Ascending aorta (tissue), 2 donors: ENCODE results near the gene MT2A. TPM values are rescaled to one million over a fixed set of nuclear protein-coding genes. Genes with fewer than 3 reads are reported as not detected.
A peak's percentile ranks its signal among the peaks of the same experiment; 100 is the strongest.

Experiments
- DNase-seq, 2 donors: peaks; one replicate each; pipeline ENCODE4 v3.0.0-alpha.2; 2019; ENCODE audit warnings: low spot score in 2 of 2
- H3K27ac ChIP-seq, 2 donors: fragments of 200-600 bp; sonication (generic); one replicate each; pipeline ENCODE4 v1.5.1; 2016 to 2017; ENCODE audit warnings: mild to moderate bottlenecking in 1 of 2
- H3K27me3 ChIP-seq: fragments of 200-600 bp; sonication (generic); one replicate; pipeline ENCODE4 v1.5.1; 2017
- H3K36me3 ChIP-seq, 2 donors: fragments of 200-600 bp; sonication (generic); one replicate each; pipeline ENCODE4 v1.5.1; 2016
- H3K4me1 ChIP-seq, 2 donors: fragments of 200-600 bp; sonication (generic); one replicate each; pipeline ENCODE4 v1.5.1; 2016 to 2017; ENCODE audit warnings: mild to moderate bottlenecking in 1 of 2
- H3K4me3 ChIP-seq, 2 donors: fragments of 200-600 bp; sonication (generic); one replicate each; pipeline ENCODE4 v1.5.1; 2016 to 2017; ENCODE audit warnings: mild to moderate bottlenecking in 1 of 2
- H3K9me3 ChIP-seq, 2 donors: fragments of 200-600 bp; sonication (generic); one replicate each; pipeline ENCODE4 v1.5.1; 2016
- intact Hi-C: fragments of 100-400 bp; cut with DNase I; formaldehyde crosslinking; loops from one replicate; pipeline ENCODE4 v1.15.1; 2023
- total RNA-seq: library from RNA; depleted of rRNA; stranded (reverse); fragments of >200 nt; gene quantifications from one replicate; pipeline ENCODE4 v1.1.0, GENCODE V29; 2016
- TF ChIP-seq, protein P1 (sequence below), 3 experiments: fragments of 200-600 bp in 2 of 3; fragments of 450-650 bp in 1 of 3; sonication (generic) in 2 of 3; IDR thresholded peaks; one replicate each; pipeline ENCODE4 v1.5.1; 2016 to 2019; ENCODE audit warnings: antibody characterized with exemption in 3 of 3, mild to moderate bottlenecking in 1 of 3, moderate library complexity in 1 of 3

The MT2A gene
- total RNA-seq, 1 donor from 2014 or later, result 602 TPM

DNA sequence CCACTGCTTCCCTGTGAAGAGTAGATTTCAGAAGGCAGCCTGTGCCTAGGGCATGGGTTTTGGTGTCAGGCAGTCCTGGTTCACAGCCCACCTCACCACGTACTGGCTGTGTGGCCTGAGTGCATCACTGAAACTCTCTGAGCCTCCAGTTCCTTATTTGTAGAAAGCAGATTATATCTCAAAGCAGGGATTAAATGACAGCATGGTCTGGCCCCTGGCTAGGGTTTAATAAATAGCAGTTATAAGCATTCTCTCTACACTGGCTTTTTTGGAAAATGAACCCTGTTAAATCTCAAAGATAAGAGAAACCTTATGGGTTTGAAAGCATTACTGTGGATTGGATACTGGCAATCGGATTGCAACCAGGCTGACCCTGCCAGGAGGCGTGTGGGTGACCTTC lies 21.1 kb downstream of the MT2A start:
- no peaks in the 10 kb centered on the region for H3K9me3 ChIP-seq
- no peak for DNase-seq
- H3K4me3 ChIP-seq, result no peak overlapping the region
- no peaks in the 10 kb centered on the region for H3K36me3 ChIP-seq
- TF ChIP-seq, protein P1, sequence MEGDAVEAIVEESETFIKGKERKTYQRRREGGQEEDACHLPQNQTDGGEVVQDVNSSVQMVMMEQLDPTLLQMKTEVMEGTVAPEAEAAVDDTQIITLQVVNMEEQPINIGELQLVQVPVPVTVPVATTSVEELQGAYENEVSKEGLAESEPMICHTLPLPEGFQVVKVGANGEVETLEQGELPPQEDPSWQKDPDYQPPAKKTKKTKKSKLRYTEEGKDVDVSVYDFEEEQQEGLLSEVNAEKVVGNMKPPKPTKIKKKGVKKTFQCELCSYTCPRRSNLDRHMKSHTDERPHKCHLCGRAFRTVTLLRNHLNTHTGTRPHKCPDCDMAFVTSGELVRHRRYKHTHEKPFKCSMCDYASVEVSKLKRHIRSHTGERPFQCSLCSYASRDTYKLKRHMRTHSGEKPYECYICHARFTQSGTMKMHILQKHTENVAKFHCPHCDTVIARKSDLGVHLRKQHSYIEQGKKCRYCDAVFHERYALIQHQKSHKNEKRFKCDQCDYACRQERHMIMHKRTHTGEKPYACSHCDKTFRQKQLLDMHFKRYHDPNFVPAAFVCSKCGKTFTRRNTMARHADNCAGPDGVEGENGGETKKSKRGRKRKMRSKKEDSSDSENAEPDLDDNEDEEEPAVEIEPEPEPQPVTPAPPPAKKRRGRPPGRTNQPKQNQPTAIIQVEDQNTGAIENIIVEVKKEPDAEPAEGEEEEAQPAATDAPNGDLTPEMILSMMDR (IDR thresholded peaks at IDR 0.05), result no peak
- H3K4me1 ChIP-seq, result peaks cover 6 to 16% of the 10 kb centered on the region in 2 donors
- H3K27me3 ChIP-seq, result no peaks in the 10 kb centered on the region
- H3K27ac ChIP-seq, result peak overlapping the region; percentile 85 to 96
- intact Hi-C loops, result loop anchor here (5.0 kb wide), 2 partner anchors 437 to 673 kb away; partner anchors contain the start of gene GNAO1

DNA sequence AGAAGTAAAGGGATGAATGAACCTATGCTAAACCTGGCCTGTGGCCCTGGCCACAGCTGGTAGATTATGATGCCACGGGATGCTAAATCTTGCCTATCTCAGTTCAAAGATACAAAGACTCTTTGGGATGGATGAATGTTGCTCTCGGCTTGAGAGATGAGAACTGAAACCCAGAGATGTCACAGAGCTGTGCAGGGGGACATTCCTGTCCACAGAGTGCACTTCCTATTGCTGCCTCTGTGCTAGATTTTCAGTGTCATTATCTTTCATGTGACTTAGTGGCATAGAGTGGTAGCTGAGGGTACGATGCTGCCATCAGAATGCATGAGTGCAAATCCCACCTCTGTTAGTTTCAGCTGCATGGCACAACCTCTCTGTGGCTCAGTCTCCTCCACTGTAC lies 21.8 kb downstream of the MT2A start:
- Histone ChIP-seq H3K4me3 (no peak overlapping the region), H3K9me3 (no peaks in the 10 kb centered on the region), H3K27me3 (no peaks in the 10 kb centered on the region), H3K27ac (peak overlapping the region in 1 of 2 donors; percentile 85), H3K4me1 (peaks cover 6 to 12% of the 10 kb centered on the region in 2 donors), H3K36me3 (no peaks in the 10 kb centered on the region)
- no peak for DNase-seq
- TF ChIP-seq, protein P1 (IDR thresholded peaks at IDR 0.05), result no peak
- intact Hi-C loops, result loop anchor here (10.0 kb wide), 1 partner anchor 555 kb away; the partner anchor contains the start of genes PSME3IP1 and RSPRY1

DNA sequence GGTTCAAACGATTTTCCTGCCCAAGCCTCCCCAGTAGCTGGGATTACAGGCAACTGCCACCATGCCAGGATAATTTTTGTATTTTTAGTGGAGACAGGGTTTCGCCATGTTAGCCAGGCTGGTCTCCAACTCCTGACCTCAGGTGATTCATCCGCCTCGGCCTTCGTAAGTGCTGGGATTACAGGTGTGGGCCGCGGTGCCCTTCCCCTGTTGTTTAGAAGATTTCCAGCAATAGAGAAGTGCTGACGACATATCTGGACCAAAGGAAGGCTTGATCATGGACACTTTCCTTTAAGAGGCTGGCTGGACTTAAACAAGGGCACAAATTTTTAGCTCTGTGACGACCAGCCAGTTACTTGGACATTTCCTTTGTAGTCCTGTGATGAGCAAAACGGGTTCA lies 22.8 kb downstream of the MT2A start:
- no peak for DNase-seq
- Histone ChIP-seq H3K27me3 (no peaks in the 10 kb centered on the region), H3K4me3 (no peak overlapping the region), H3K9me3 (no peaks in the 10 kb centered on the region), H3K4me1 (peaks cover 6 to 12% of the 10 kb centered on the region in 2 donors), H3K36me3 (no peaks in the 10 kb centered on the region), H3K27ac (peak overlapping the region; percentile 88 to 96)
- intact Hi-C loops, result loop anchor here (10.0 kb wide), 1 partner anchor 554 kb away; the partner anchor contains the start of genes PSME3IP1 and RSPRY1
- TF ChIP-seq, protein P1 (IDR thresholded peaks at IDR 0.05), result no peak

DNA sequence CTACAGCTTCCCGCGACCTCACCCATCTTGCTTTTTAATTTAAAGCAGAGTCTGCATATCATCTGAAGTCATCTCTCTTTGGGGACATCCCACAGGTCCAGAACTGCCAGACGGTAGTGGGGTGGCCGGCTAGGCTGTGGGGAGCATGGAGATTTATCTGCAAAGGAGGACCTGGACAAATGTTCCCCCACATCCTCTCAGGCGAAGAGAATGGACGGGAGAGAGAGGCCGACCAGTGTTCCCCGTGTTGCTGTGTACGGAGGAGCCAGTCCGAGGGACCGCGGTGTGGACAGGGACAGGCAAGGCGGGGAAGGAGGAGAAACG lies 23.4 kb downstream of the MT2A start:
- H3K9me3 ChIP-seq, result no peaks in the 10 kb centered on the region
- H3K27ac ChIP-seq, result peak overlapping the region; percentile 88 to 96
- intact Hi-C loops, result loop anchor here (2.0 to 10.0 kb wide), 2 partner anchors 51 to 553 kb away; partner anchors contain the start of genes MT1X, PSME3IP1 and RSPRY1
- TF ChIP-seq, protein P1 (IDR thresholded peaks at IDR 0.05), result no peak
- no peaks in the 10 kb centered on the region for H3K36me3 ChIP-seq
- DNase-seq, result no peak
- peaks cover 6 to 12% of the 10 kb centered on the region in 2 donors for H3K4me1 ChIP-seq
- peak overlapping the region; percentile 54 to 88 for H3K4me3 ChIP-seq
- no peaks in the 10 kb centered on the region for H3K27me3 ChIP-seq

DNA sequence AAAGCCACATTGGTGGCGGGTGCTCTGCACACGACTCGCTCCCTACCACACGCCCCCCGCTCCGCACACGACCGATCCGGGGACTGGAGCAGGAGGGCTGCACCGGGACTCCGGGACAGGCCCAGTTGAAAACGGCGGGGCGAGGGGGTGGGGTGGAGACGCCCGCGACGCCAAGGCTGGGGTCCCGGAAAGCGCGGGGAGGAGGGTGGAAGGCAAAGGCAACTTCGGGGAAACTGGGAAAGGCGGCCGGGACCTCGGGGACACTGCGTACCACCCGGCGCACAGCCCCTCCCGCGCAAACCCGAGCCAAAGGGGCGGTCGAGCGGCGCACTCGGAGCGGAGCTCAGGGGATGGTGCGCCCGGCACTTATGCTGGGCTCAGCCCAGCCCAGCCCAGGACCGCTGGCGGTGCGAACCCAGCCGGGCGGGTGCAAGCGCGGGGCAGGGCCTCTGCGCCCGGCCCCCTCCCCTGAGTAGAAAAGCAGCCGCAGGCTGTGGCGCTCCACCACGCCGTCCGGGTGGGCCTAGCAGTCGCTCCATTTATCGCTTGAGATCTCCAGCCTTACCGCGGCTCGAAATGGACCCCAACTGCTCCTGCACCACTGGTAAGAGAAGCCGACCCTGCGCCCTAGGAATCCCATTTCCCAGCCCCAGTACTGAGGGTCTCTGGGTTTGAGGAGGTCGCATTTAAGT lies 23.9 kb downstream of the MT2A start, which contains the start of gene MT1M:
TSS of gene MT1M (plus strand) at position 504 of the 692 bp plus-strand sequence. CDS start at position 577, 73 bp downstream.
- peak within 1 kb of the TSS; percentile 54 to 88 for H3K4me3 ChIP-seq
- H3K9me3 ChIP-seq, result no peaks in the 10 kb centered on the region
- peaks cover 3 to 12% of the 10 kb centered on the region in 2 donors for H3K4me1 ChIP-seq
- H3K27me3 ChIP-seq, result no peaks in the 10 kb centered on the region
- no peaks in the 10 kb centered on the region for H3K36me3 ChIP-seq
- peak within 1 kb of the TSS; percentile 88 to 96 for H3K27ac ChIP-seq
- TF ChIP-seq, protein P1 (IDR thresholded peaks at IDR 0.05), result no peak
- peak in 1 of 2 donors; percentile 88 for DNase-seq
- intact Hi-C loops, result loop anchor here (2.0 to 10.0 kb wide), 2 partner anchors 50 to 552 kb away; partner anchors contain the start of genes MT1X, PSME3IP1 and RSPRY1
